SK-N-SH treated with all-trans-retinoic acid at 6 μM for 48 hours (cell line): ENCODE data around the gene LRRC15.

ENCODE experiments used
- ARNTL ChIP-seq: fragments of 450-650 bp; formaldehyde crosslinking; IDR thresholded peaks from 2 replicates; pipeline ENCODE4 v1.5.0; 2020; ENCODE audit warnings: low read depth, mild to moderate bottlenecking, moderate library complexity, borderline replicate concordance
- CSDC2 ChIP-seq: fragments of 250-450 bp; sonication (Bioruptor Pico); IDR thresholded peaks from 2 replicates; pipeline ENCODE4 v1.5.0; 2020; ENCODE audit warnings: mild to moderate bottlenecking, moderate library complexity
- ESRRG ChIP-seq: fragments of 250-450 bp; sonication (Bioruptor Pico); IDR thresholded peaks from 2 replicates; pipeline ENCODE4 v1.6.1; 2021; ENCODE audit warnings: mild to moderate bottlenecking
- ISL1 ChIP-seq: fragments of 250-450 bp; sonication (Bioruptor Pico); IDR thresholded peaks from 2 replicates; pipeline ENCODE4 v2.1.2; 2022; ENCODE audit warnings: mild to moderate bottlenecking, moderate library complexity
- PATZ1 ChIP-seq: fragments of 250-450 bp; sonication (Bioruptor Pico); IDR thresholded peaks from 2 replicates; pipeline ENCODE4 v1.8.0; 2020; ENCODE audit warnings: mild to moderate bottlenecking, moderate library complexity, borderline replicate concordance
- PPARA ChIP-seq: fragments of 250-450 bp; sonication (Bioruptor Pico); IDR thresholded peaks from 2 replicates; pipeline ENCODE4 v1.5.0; 2020; ENCODE audit warnings: mild to moderate bottlenecking, borderline replicate concordance
- SNAI2 ChIP-seq: fragments of 250-450 bp; sonication (Bioruptor Pico); IDR thresholded peaks from 2 replicates; pipeline ENCODE4 v1.5.0; 2020; ENCODE audit warnings: mild to moderate bottlenecking, moderate library complexity
- TSHZ2 ChIP-seq: fragments of 250-450 bp; sonication (Bioruptor Pico); IDR thresholded peaks from 2 replicates; pipeline ENCODE4 v1.5.0; 2020; ENCODE audit warnings: mild to moderate bottlenecking, moderate library complexity
- ZC3H10 ChIP-seq: fragments of 250-450 bp; sonication (Bioruptor Pico); IDR thresholded peaks from 2 replicates; pipeline ENCODE4 v1.5.1; 2021; ENCODE audit warnings: mild to moderate bottlenecking, moderate library complexity
- ZFP3 ChIP-seq: fragments of 250-450 bp; sonication (Bioruptor Pico); IDR thresholded peaks from 2 replicates; pipeline ENCODE4 v1.5.0; 2020; ENCODE audit warnings: mild to moderate bottlenecking, moderate library complexity
- ZNF8 ChIP-seq: fragments of 450-650 bp; formaldehyde crosslinking; IDR thresholded peaks from 2 replicates; pipeline ENCODE4 v1.5.0; 2020; ENCODE audit warnings: mild to moderate bottlenecking, moderate library complexity
- TF ChIP-seq, protein P1 (sequence below): fragments of 250-450 bp; sonication (Bioruptor Pico); IDR thresholded peaks from 2 replicates; pipeline ENCODE4 v1.5.1; 2020; ENCODE audit warnings: low read depth, mild to moderate bottlenecking, moderate library complexity
- TF ChIP-seq, protein P2 (sequence below): fragments of 250-450 bp; sonication (Bioruptor Pico); IDR thresholded peaks from 2 replicates; pipeline ENCODE4 v1.8.0; 2021; ENCODE audit warnings: low read depth, mild to moderate bottlenecking, moderate library complexity, borderline replicate concordance

- TF ChIP-seq ZFP3 (CRISPR knock-in tag) (no peak), ZNF8 (no peak), ISL1 (CRISPR knock-in tag) (no peak), PPARA (CRISPR knock-in tag) (no peak), ARNTL (no peak), PATZ1 (CRISPR knock-in tag) (no peak), SNAI2 (CRISPR knock-in tag) (no peak), ESRRG (CRISPR knock-in tag) (no peak), CSDC2 (CRISPR knock-in tag) (no peak), TSHZ2 (CRISPR knock-in tag) (no peak), ZC3H10 (CRISPR knock-in tag) (no peak)
- TF ChIP-seq, protein P1, sequence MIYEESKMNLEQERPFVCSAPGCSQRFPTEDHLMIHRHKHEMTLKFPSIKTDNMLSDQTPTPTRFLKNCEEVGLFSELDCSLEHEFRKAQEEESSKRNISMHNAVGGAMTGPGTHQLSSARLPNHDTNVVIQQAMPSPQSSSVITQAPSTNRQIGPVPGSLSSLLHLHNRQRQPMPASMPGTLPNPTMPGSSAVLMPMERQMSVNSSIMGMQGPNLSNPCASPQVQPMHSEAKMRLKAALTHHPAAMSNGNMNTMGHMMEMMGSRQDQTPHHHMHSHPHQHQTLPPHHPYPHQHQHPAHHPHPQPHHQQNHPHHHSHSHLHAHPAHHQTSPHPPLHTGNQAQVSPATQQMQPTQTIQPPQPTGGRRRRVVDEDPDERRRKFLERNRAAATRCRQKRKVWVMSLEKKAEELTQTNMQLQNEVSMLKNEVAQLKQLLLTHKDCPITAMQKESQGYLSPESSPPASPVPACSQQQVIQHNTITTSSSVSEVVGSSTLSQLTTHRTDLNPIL (CRISPR knock-in tag), result no peak
- TF ChIP-seq, protein P2, sequence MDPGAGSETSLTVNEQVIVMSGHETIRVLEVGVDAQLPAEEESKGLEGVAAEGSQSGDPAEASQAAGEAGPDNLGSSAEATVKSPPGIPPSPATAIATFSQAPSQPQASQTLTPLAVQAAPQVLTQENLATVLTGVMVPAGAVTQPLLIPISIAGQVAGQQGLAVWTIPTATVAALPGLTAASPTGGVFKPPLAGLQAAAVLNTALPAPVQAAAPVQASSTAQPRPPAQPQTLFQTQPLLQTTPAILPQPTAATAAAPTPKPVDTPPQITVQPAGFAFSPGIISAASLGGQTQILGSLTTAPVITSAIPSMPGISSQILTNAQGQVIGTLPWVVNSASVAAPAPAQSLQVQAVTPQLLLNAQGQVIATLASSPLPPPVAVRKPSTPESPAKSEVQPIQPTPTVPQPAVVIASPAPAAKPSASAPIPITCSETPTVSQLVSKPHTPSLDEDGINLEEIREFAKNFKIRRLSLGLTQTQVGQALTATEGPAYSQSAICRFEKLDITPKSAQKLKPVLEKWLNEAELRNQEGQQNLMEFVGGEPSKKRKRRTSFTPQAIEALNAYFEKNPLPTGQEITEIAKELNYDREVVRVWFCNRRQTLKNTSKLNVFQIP (CRISPR knock-in tag), result no peak
These were observed 9.7 kb upstream of the LRRC15 start for GRCh38 chr3:194379231-194379630.
